CD4-positive, alpha-beta T cell treated with Interleukin-17A for 1 hour (primary cell): Measurements from ENCODE around the gene FADS6.

Experiments
- DNase-seq: peaks from one replicate; pipeline ENCODE4 v3.0.0-alpha.2; 2020

Gene FADS6

GRCh38 chr17:74865504-74866197 lies 27.8 kb downstream of the FADS6 start:
- no peak for DNase-seq

DNA sequence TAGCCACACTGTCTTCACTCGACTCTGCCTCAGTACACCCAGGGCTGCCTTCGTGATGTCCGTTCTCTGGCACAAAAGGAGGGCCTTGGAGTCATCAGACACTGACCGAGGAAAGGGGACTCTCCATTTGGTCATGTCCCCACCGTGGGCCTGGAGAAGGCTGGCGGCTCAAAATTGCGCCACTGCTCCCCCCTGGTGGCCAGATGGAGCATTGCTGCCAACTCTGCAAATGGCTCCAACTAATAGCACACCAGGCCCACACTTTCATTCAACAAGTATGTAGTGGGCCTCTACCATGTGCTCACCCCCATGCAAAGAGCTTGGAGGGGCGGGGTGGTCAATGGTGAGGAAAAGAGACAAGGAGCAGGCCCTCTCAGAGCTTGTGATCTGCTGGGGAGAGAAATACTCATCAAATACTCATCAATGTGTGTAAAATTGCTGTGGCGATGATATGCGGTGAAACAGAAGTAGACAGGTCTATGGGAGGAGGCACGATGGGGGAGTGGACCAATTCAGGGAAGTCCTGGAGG lies 28.5 kb downstream of the FADS6 start:
- peak; percentile 80 for DNase-seq

- DNase-seq: no peak
These were observed 29.1 kb downstream of the FADS6 start for GRCh38 chr17:74864297-74864865.

- no peak for DNase-seq
These were observed 29.8 kb downstream of the FADS6 start for GRCh38 chr17:74863420-74864296.

DNA sequence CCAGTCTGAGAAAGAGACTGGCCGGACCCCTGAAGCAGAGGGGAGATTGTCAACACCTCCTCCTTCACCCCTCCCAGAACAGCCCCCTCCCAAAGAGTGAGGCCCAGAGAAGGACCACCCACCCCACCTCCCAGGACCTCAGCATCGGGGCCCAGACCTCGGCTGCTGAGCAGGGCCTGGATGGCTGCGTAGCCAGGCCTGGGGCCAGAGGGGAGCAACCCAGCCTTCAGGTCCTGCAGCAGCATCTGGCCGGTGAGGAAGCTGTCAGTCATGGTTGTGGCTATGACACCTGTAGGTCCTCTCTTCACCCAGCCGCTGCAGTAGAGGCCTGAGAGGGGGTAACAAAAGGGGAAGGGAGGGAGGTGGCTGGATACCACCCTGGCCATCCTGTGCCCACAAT lies 30.5 kb downstream of the FADS6 start:
- DNase-seq: no peak

- DNase-seq: peak; percentile 76
These were observed 31.1 kb downstream of the FADS6 start for GRCh38 chr17:74862108-74862901.

DNA sequence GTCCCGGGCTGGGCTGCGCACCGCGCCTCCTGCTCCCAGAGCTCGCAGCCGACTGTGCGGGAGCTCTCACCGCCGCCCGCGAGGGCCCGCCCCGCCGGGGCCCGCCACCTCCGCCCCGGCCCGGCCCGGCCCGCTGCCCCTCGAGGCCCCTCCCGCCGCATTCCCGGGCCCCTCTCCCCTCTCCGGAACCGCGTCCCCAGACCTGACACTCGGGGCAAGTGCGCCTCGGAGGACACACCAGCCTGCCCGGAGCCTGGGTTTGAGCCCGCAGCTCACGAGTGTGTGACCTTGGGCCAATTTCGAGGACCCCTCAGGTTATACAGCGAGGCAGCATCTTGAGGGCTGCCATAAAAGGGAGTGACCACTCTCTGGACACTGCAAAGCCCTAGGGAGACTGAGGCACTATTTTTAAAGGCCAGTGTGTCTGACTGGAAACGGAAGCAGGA lies 31.7 kb downstream of the FADS6 start:
- no peak for DNase-seq

DNA sequence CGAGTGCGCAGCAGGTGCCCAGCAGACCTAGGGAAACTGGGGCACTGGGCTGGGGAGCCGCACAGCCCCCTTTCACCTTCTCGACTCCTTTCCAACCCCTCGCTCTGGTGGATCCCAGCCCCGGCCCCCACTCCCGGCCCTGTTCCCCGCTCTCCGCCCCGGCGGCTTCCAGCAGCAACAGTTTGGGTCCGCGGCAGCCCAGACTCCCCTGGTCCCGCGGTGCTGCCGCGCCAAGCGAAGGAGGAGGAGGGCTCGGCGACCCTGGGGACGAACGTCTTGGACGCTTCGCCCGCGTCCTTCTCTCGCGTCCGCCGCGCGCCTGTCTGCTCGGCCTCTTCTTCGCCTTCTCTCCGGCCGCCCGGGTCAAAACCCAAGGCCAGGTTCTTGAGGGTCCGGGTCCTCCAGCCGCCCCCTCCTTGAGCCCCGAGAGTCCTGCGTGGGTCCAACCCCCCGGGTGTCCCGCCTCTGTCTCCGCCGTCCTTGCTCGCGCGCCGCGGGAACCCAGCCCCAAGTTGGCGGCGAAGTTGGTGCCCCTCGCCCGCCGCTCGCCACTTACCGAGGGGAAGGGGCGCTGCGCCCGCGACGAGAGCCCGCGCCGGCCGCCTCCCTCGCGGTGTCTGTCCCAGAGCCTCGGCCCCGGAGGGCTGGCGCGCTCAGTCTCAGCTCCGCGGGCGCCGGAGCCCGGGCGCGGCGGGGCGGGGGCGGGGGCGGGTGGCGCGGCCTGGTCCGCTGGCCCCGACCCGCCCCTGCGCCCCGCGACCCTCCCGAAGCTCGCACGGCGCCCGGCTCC lies 32.4 kb downstream of the FADS6 start:
- DNase-seq: peak; percentile 3

DNA sequence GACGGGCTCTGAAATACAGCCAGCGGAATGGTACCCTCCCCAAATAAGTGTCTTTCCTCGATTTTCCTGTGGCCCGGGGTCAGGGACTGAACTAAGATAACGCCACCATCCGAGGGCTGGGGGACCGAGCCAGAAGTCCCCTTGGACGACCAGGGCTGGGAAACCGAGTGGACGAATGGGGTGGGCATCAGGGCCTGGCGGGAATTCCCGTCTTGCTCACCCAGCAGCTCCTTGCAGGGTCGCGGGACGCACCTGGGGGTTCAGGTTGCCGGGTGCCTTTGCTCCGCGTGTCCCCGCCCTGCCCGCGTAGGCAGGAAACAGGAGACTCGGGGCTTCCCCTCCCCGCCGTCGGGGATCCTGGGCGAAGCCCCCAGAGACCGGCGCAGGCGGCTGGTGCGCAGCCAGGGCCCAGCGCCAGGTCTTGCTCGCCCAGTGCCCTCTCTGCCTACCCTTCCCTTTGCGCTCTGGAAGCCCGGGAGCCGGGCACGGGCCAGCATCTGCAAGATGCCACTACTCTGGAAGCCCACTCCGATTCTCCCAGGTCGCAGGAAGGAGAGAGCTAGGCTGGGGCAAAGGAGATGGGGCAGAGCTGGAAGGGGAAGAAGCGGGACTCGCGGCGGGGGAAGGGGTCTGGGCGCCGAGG lies 33.1 kb downstream of the FADS6 start:
- DNase-seq: peak; percentile 16

DNA sequence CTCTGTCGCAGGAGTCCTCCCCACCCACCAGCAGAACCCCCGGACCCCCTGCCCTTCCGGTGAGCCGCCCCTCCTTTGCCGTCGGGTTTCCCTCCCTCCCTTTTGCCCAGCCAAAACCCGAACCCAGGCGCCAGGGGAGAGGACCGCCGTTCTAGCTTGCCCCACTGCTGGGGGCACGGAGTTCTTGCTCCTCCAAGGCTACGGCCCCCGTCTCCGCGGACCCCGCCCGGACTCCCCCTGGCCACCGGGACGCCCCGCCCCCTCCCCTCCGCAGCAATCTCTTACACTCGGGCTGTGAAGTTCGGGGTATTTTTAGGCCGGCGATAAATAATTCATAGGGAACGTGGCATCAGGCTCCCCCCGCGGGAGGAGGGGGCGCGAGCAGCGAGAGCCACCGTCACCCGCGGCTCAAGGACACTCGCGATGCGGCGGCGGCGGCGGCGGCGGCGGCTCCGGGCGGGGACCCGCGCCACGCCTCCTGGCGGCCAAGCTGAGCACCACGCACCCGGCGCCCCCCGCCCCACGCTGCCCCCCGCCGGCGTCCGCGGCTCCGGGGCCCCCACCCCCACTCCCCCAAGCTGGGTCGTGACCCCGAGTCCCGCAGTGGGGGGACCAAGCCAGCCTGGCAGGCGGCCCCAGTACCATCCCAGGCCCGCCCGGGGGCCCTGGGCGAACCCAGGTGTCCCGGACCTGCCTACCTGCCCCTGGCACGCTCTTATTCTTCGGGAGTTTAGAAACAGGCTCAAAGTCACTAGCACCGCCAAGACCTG lies 33.8 kb downstream of the FADS6 start, which contains the start of gene GRIN2C:
Gene GRIN2C, minus strand, starts transcription at position 427 of the 770 bp plus-strand sequence. CDS start 4,793 bp downstream, outside the sequence.
- peak; percentile 30 for DNase-seq

DNA sequence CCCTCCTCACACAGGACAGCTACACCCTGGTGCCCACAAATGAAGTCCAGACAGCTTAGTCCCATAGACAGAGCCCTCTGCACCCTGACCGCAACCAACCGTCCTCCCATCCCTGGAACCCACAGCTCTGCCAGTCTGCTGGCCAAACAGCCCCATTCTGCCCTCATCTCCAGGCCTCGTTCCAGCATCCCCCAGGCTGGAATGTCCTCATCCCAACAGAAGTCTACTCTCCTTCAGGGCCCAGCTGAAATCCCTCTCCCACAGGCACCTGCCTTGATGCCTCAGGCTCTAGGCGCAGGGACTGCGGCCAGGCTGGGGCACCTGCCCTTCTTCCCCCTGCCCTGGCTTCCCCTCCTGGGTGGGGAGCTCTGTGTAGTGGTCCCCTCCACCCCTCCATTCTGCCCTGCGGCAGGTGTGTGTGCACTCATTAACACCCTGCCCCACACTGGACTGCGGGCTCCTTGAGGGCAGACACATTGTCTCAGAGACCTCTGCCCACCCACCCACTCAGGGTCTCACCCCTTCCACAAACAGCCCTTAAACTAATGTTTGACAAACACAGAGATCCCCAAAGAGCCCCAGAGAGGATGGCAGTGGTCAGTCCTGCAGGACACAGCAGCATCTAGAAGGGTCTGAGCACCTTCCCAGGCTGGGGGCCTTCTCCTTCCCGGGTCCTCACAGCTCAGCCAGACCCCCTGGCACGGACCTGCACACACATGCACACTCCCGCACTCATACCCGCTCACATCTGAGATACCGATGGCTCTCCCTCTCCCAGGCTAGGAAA lies 34.6 kb downstream of the FADS6 start:
- DNase-seq: no peak

GRCh38 chr17:74857191-74857590 lies 36.2 kb downstream of the FADS6 start:
- no peak for DNase-seq

GRCh38 chr17:74856112-74856511 lies 37.3 kb downstream of the FADS6 start:
- DNase-seq: no peak

- no peak for DNase-seq
These were observed 38.1 kb downstream of the FADS6 start for GRCh38 chr17:74855323-74855722.

GRCh38 chr17:74854792-74855191 lies 38.6 kb downstream of the FADS6 start:
- no peak for DNase-seq

DNA sequence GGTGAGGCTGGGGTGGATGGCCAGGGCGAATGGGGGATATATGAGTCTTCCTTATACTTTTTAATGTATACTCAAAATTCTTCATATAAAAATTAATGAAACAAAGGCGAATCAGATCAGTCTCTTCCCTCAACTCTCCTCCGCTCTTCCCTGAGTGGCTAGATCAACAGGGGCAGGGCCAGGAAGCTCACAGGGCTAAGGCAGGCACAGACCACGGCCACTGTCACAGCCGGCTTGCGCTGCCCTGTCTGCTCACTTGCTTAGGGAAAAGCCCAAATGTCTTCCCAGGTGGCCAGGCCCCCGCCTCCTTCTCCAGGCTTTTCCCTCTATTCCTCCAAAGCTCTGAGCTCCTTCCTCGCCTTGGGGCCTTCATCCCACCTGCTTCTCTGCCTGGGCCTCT lies 39.8 kb downstream of the FADS6 start:
- no peak for DNase-seq

DNA sequence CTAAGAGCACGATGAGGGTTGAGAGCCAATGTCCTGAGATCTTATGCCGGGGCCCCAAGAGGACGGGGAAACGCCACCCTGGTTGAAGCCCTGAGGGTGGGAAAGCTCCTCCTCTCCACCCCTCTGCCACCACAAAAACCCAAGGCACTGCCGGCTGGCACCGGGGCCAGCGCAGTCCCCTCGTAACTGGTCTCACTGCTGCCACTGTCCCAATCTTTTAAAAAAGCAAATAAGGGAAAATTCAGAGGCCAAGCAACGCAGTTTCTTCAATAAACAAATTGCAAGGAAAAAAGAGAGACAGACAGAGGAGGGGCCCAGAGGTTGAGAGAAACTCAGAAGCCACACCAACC lies 40.4 kb downstream of the FADS6 start:
- DNase-seq: no peak

DNA sequence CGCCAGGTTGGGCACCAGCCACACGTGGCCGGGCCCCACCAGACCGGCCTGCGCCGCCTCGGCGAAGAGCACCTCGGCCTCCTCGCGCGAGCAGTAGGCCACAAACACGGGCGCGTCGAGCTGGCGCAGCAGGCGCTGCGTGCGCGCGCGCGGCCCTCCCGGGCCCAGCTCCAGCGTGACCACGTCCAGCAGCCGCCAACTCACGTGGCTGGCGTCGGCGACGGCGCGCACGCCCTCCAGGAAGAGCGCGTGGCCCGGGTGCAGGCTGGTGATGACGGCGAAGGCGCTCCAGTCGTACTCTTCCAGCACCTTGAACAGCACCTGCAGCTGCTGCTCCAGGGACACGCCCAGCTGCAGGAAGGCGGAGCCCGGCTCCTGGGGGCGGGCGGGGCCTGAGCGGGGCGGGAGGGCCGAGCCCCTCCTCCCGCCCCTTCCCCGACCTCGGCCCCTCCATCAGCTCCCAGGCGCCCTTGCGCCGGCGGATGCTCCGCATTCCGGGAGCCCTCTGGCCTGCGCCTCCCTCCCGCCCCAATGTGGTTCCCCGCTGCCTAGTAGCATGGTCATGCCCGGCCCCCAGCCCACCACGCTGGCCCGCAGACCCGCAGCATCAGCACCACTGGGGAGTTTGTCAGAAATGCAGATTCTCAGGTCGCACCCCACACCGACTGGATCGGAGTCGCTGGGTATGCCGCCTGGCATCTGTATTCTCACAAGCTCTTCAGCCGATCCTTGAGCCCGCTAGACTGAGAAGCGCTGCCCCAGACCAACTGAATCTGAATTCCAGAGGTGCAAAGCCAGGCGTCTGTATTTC lies 41.0 kb downstream of the FADS6 start:
- peak; percentile 69 for DNase-seq
